OCI-LY1 (cell line): ENCODE results near the gene TNFRSF11A.

ENCODE experiments used
- H2AFZ ChIP-seq: fragments of 200-600 bp; sonication (generic), shearing (Covaris generic); 2 replicates; pipeline ENCODE4 v1.6.0; 2014; ENCODE audit warnings: antibody characterized with exemption, mild to moderate bottlenecking, low read length
- H3F3A ChIP-seq: fragments of 200-600 bp; sonication (generic), shearing (Covaris generic); 2 replicates; pipeline ENCODE4 v1.6.0; 2014; ENCODE audit warnings: mild to moderate bottlenecking, antibody characterized with exemption, low read length, moderate library complexity; ENCODE audit not compliant: insufficient read depth
- H3K27ac ChIP-seq: fragments of 200-600 bp; sonication (generic); 2 replicates; pipeline ENCODE4 v1.5.1; 2014; ENCODE audit warnings: low read length, mixed run types, mild to moderate bottlenecking, low read depth; ENCODE audit not compliant: poor library complexity, severe bottlenecking
- H3K27me3 ChIP-seq: fragments of 200-600 bp; sonication (generic); 2 replicates; pipeline ENCODE4 v1.6.0; 2014; ENCODE audit warnings: antibody characterized with exemption, mild to moderate bottlenecking, low read length, moderate library complexity; ENCODE audit not compliant: insufficient read depth
- H3K36me3 ChIP-seq: fragments of 200-600 bp; sonication (generic); 2 replicates; pipeline ENCODE4 v1.6.1; 2014; ENCODE audit warnings: mild to moderate bottlenecking, antibody characterized with exemption, low read length, moderate library complexity, mixed read lengths; ENCODE audit not compliant: insufficient read depth
- H3K4me1 ChIP-seq: fragments of 200-600 bp; sonication (generic); 2 replicates; pipeline ENCODE4 v1.5.1; 2014; ENCODE audit warnings: mild to moderate bottlenecking, low read length, moderate library complexity; ENCODE audit not compliant: insufficient read depth, severe bottlenecking
- H3K4me2 ChIP-seq: fragments of 200-600 bp; sonication (generic), shearing (Covaris generic); 2 replicates; pipeline ENCODE4 v1.6.1; 2014; ENCODE audit warnings: low read length
- H3K4me3 ChIP-seq: fragments of 200-600 bp; sonication (generic); 2 replicates; pipeline ENCODE4 v1.5.1; 2014; ENCODE audit warnings: low read length, low read depth, mild to moderate bottlenecking, mixed read lengths; ENCODE audit not compliant: poor library complexity, severe bottlenecking
- H3K79me2 ChIP-seq: fragments of 200-600 bp; shearing (Covaris generic); 2 replicates; pipeline ENCODE4 v1.6.1; 2016; ENCODE audit warnings: mixed run types, low read length, mixed read lengths; ENCODE audit not compliant: insufficient read depth
- H3K9ac ChIP-seq: fragments of 200-600 bp; sonication (generic), shearing (Covaris generic); 2 replicates; pipeline ENCODE4 v1.6.1; 2014; ENCODE audit warnings: mild to moderate bottlenecking, low read length, mixed read lengths
- H3K9me2 ChIP-seq: fragments of 200-600 bp; sonication (generic), shearing (Covaris generic); 2 replicates; pipeline ENCODE4 v1.6.1; 2014; ENCODE audit warnings: low read depth, mild to moderate bottlenecking, low read length, mixed read lengths
- H3K9me3 ChIP-seq: fragments of 200-600 bp; shearing (Covaris generic); 2 replicates; pipeline ENCODE4 v1.6.1; 2014; ENCODE audit warnings: low read length, mixed read lengths
- H4K20me1 ChIP-seq: fragments of 200-600 bp; sonication (generic), shearing (Covaris generic); 2 replicates; pipeline ENCODE4 v1.6.0; 2016; ENCODE audit warnings: mild to moderate bottlenecking, low read length; ENCODE audit not compliant: insufficient read depth
- CTCF ChIP-seq: fragments of 200-600 bp; sonication (generic), shearing (Covaris generic); IDR thresholded peaks from 2 replicates; pipeline ENCODE4 v1.5.1; 2017; ENCODE audit warnings: mild to moderate bottlenecking, antibody characterized with exemption, low read length, moderate library complexity, mixed read lengths
- EZH2 ChIP-seq: fragments of 200-600 bp; sonication (generic), shearing (Covaris generic); IDR thresholded peaks from 2 replicates; pipeline ENCODE4 v1.8.0; 2017; ENCODE audit warnings: borderline replicate concordance, mixed run types, mild to moderate bottlenecking, antibody characterized with exemption, low read length, moderate library complexity, mixed read lengths

Gene TNFRSF11A

GRCh38 chr18:62409821-62410220, 84.7 kb downstream of the TNFRSF11A start:
- Histone ChIP-seq H3K4me3 (no peak overlapping the region), H3F3A (no peaks in the 10 kb centered on the region), H3K4me2 (no peak overlapping the region), H3K79me2 (no peaks in the 10 kb centered on the region), H3K9me3 (peaks cover 3% of the 10 kb centered on the region), H4K20me1 (no peaks in the 10 kb centered on the region), H3K27ac (no peak overlapping the region), H3K27me3 (no peaks in the 10 kb centered on the region), H2AFZ (no peak overlapping the region), H3K9ac (no peak overlapping the region), H3K9me2 (no peaks in the 10 kb centered on the region), H3K4me1 (no peaks in the 10 kb centered on the region), H3K36me3 (no peaks in the 10 kb centered on the region)
- TF ChIP-seq EZH2 (no peak), CTCF (no peak)

GRCh38 chr18:62412231-62412979, 87.3 kb downstream of the TNFRSF11A start:
- H3K27ac ChIP-seq, result no peak overlapping the region

GRCh38 chr18:62413206-62413605, 88.1 kb downstream of the TNFRSF11A start:
- Histone ChIP-seq H3K27me3 (no peaks in the 10 kb centered on the region), H3K9me3 (peaks cover 3% of the 10 kb centered on the region)
- no peak for TF ChIP-seq EZH2
- no peak for TF ChIP-seq CTCF

More at GRCh38 chr18:62412231-62412979, 87.3 kb downstream of the TNFRSF11A start:
- Histone ChIP-seq H3K9ac (no peak overlapping the region), H4K20me1 (no peaks in the 10 kb centered on the region), H3K27me3 (no peaks in the 10 kb centered on the region), H2AFZ (no peak overlapping the region), H3K9me2 (no peaks in the 10 kb centered on the region), H3K4me2 (no peak overlapping the region), H3K9me3 (peaks cover 3% of the 10 kb centered on the region), H3K4me1 (no peaks in the 10 kb centered on the region), H3F3A (no peaks in the 10 kb centered on the region), H3K4me3 (no peak overlapping the region), H3K79me2 (no peaks in the 10 kb centered on the region), H3K36me3 (no peaks in the 10 kb centered on the region)
- TF ChIP-seq CTCF (no peak), EZH2 (no peak)

More at GRCh38 chr18:62413206-62413605, 88.1 kb downstream of the TNFRSF11A start:
- Histone ChIP-seq H3K36me3 (no peaks in the 10 kb centered on the region), H3K27ac (no peak overlapping the region), H3K4me1 (no peaks in the 10 kb centered on the region), H3F3A (no peaks in the 10 kb centered on the region), H4K20me1 (no peaks in the 10 kb centered on the region), H3K79me2 (no peaks in the 10 kb centered on the region), H3K9me2 (no peaks in the 10 kb centered on the region), H3K4me2 (no peak overlapping the region), H3K9ac (no peak overlapping the region), H3K4me3 (no peak overlapping the region), H2AFZ (no peak overlapping the region)
